Ovary (tissue), 9 donors: ENCODE measurements around the gene ZMYND15. TPM values are rescaled to one million over a fixed set of nuclear protein-coding genes. Genes with fewer than 3 reads are reported as not detected.

Experiments used
- DNase-seq, 5 donors: peaks; one replicate each; pipeline ENCODE4 v3.0.0-alpha.2; 2019 to 2020
- H3K27ac ChIP-seq, 2 donors: fragments of 200-600 bp; one replicate each; pipeline versions ENCODE4 v1.5.1 to v1.8.0; 2019 to 2022
- H3K27me3 ChIP-seq: fragments of 200-600 bp; one replicate; pipeline ENCODE4 v1.8.0; 2022
- H3K36me3 ChIP-seq: fragments of 200-600 bp; sonication (generic); one replicate; pipeline ENCODE4 v1.5.1; 2019
- H3K4me1 ChIP-seq: one replicate; pipeline ENCODE4 v1.8.1; 2013; ENCODE audit warnings: mild to moderate bottlenecking, moderate library complexity; ENCODE audit not compliant: insufficient read depth
- H3K4me3 ChIP-seq: fragments of 200-600 bp; sonication (generic); one replicate; pipeline ENCODE4 v1.5.1; 2017
- H3K9me3 ChIP-seq, 2 donors: fragments of 200-600 bp in 1 of 2; sonication (generic) in 1 of 2; one replicate each; pipeline versions ENCODE4 v1.5.1 to v1.8.1; 2013 to 2019; ENCODE audit warnings: mild to moderate bottlenecking in 1 of 2, moderate library complexity in 1 of 2
- CTCF ChIP-seq, 3 donors: fragments of 450-650 bp in 2 of 3; fragments of 200-600 bp in 1 of 3; IDR thresholded peaks; one replicate each; pipeline versions ENCODE4 v1.5.1 to v1.8.0; 2016 to 2022; ENCODE audit warnings: antibody characterized with exemption in 3 of 3, mild to moderate bottlenecking in 1 of 3
- EP300 ChIP-seq: sonication (generic); formaldehyde crosslinking; IDR thresholded peaks from one replicate; pipeline ENCODE4 v1.6.1; 2017; ENCODE audit warnings: antibody characterized with exemption
- POLR2A ChIP-seq: fragments of 450-650 bp; IDR thresholded peaks from one replicate; pipeline ENCODE4 v1.6.1; 2017; ENCODE audit warnings: antibody characterized with exemption, mild to moderate bottlenecking, moderate library complexity
- WGBS, 3 donors: extraction: QIAGEN DNeasy Blood & Tissue Kit in 1 of 3; methylation state at CpG; one replicate each; pipeline versions ENCODE4 v1.1.5 to v1.1.7; 2013 to 2017; 5-methylcytosine and 5-hydroxymethylcytosine counted together
- intact Hi-C, 4 donors: fragments of 100-400 bp; cut with DNase I; formaldehyde crosslinking; loops; one replicate each; pipeline versions ENCODE4 v1.11.0 to v1.15.1; 2022 to 2023
- polyA plus RNA-seq, 2 donors: library from polyadenylated mRNA; stranded (reverse); fragments of 200-250 nt in 1 of 2; fragments of 350-450 nt in 1 of 2; fragmentation: Illumina TruSeq in 1 of 2; extraction: RNeasy Lipid Tissue Mini Kit (QIAGEN cat#74804) in 1 of 2; gene quantifications; one replicate each; pipeline ENCODE4 v1.2.3, GENCODE V29; 2013 to 2014
- total RNA-seq, 7 donors: library from RNA; depleted of rRNA in 2 of 7; stranded (reverse); fragments of >200 nt in 2 of 7; fragmentation: NEBNext Ultra II Directional in 3 of 7; extraction: Animal tissue kit (Norgen Biotek cat#: 25700) in 3 of 7; gene quantifications; one replicate each; pipeline versions ENCODE4 v1.1.0 to v1.2.4, GENCODE V29; 2016 to 2023
- donor health status: DM: no; HTN: no; CAD: no; lungs with moderate emphysema.
- donor health status: DM: no; HTN: no; CAD: no.
- donor health status: Bipolar disorder and iron deficiency.
- donor health status: DM: yes; HTN: yes; CAD: no.
- donor health status: DM: no; HTN: no; CAD: no.
- donor health status: DM: yes; HTN: yes; CAD: no.

Gene ZMYND15
- total and polyA plus RNA-seq, 9 donors = 0.33 to 1.4 (median 0.94) TPM

GRCh38 chr17:4759776-4760236, 20.2 kb downstream of the ZMYND15 start:
- DNase-seq = no peak
- no peaks in the 10 kb centered on the region for H3K9me3 ChIP-seq
- no peak overlapping the region for H3K27ac ChIP-seq
- TF ChIP-seq EP300 (no peak), CTCF (IDR thresholded peaks at IDR 0.05) (no peak), POLR2A (no peak)
- no peak overlapping the region for H3K4me3 ChIP-seq
- H3K4me1 ChIP-seq = no peaks in the 10 kb centered on the region
- WGBS, 3 donors = 36 to 57% (median 47%) methylated on average over 10 of the region's 10 CpGs
- no peaks in the 10 kb centered on the region for H3K27me3 ChIP-seq
- intact Hi-C loops = no loop called here
- no peaks in the 10 kb centered on the region for H3K36me3 ChIP-seq

- Histone ChIP-seq H3K36me3 (no peaks in the 10 kb centered on the region), H3K4me3 (no peak overlapping the region), H3K9me3 (no peaks in the 10 kb centered on the region), H3K27me3 (no peaks in the 10 kb centered on the region), H3K4me1 (no peaks in the 10 kb centered on the region), H3K27ac (no peak overlapping the region)
- TF ChIP-seq EP300 (no peak), CTCF (IDR thresholded peaks at IDR 0.05) (no peak), POLR2A (no peak)
- 64 to 75% (median 69%) methylated on average over 3 of the region's 3 CpGs for WGBS, 3 donors
- no peak for DNase-seq
- intact Hi-C loops = no loop called here
Observed at GRCh38 chr17:4764595-4764994, 25.0 kb downstream of the ZMYND15 start.

DNA sequence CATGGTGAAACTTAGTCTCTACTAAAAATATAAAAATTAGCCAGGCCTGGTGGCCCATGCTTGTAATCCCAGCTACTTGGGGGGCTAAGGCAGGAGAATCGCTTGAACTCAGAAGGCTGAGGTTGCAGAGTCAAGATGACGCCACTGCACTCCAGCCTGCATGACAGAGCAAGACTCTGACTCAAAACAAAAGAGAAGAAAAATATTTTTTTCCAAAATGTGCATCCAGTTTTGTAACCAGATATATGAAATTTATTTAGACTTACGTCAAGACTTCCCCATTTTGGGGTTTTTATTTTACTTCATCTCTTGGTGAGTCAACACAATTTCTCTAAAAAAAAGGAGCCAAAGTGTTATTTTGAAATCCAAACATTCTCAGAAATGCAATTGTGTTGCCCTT, 26.6 kb downstream of the ZMYND15 start:
- no peaks in the 10 kb centered on the region for H3K9me3 ChIP-seq
- WGBS, 3 donors = 72 to 82% (median 77%) methylated on average over 3 of the region's 3 CpGs
- H3K4me3 ChIP-seq = no peak overlapping the region
- intact Hi-C loops = no loop called here
- TF ChIP-seq CTCF (IDR thresholded peaks at IDR 0.05) (no peak), POLR2A (no peak), EP300 (no peak)
- DNase-seq = no peak
- no peaks in the 10 kb centered on the region for H3K27me3 ChIP-seq
- no peaks in the 10 kb centered on the region for H3K4me1 ChIP-seq
- no peak overlapping the region for H3K27ac ChIP-seq
- no peaks in the 10 kb centered on the region for H3K36me3 ChIP-seq

GRCh38 chr17:4766723-4767122, 27.1 kb downstream of the ZMYND15 start:
- H3K27ac ChIP-seq = no peak overlapping the region
- DNase-seq = no peak
- no peaks in the 10 kb centered on the region for H3K27me3 ChIP-seq
- H3K4me3 ChIP-seq = no peak overlapping the region
- no peaks in the 10 kb centered on the region for H3K4me1 ChIP-seq
- no peaks in the 10 kb centered on the region for H3K9me3 ChIP-seq
- no peaks in the 10 kb centered on the region for H3K36me3 ChIP-seq
- TF ChIP-seq EP300 = no peak
- no peak for TF ChIP-seq POLR2A
- TF ChIP-seq CTCF (IDR thresholded peaks at IDR 0.05) = no peak
- intact Hi-C loops = no loop called here
- WGBS, 3 donors = 83 to 89% (median 83%) methylated on average over 9 of the region's 9 CpGs

DNA sequence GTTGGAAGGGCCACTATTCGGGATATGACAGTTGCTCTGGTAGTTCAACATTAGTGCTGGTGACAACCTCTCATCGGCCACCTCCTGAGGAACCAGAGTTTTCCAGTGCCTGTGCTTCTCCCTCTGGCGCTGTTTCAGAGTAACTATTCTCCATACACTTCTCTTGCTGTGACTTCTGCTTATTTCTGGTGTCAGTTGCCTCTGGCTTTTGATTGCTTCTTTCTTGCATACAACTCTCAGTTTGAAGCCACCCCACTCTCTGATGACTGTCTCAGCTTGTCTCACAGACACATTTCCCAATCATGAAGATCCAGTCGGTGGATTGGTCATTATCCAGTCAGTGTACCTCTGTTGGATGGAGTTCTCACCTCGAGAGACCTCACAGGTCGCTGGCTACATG, 28.7 kb downstream of the ZMYND15 start:
- no peaks in the 10 kb centered on the region for H3K4me1 ChIP-seq
- DNase-seq = no peak
- no peak overlapping the region for H3K27ac ChIP-seq
- H3K27me3 ChIP-seq = no peaks in the 10 kb centered on the region
- WGBS, 3 donors = 77 to 87% (median 78%) methylated on average over 6 of the region's 6 CpGs
- H3K9me3 ChIP-seq = no peaks in the 10 kb centered on the region
- intact Hi-C loops = no loop called here
- TF ChIP-seq POLR2A (no peak), CTCF (IDR thresholded peaks at IDR 0.05) (no peak)
- H3K36me3 ChIP-seq = no peaks in the 10 kb centered on the region
- H3K4me3 ChIP-seq = no peak overlapping the region
